Smooth muscle cell (in vitro differentiated cells): ENCODE data around the gene BSG. TPM values are rescaled to one million over a fixed set of nuclear protein-coding genes. Genes with fewer than 3 reads are reported as not detected.

ENCODE experiments used
- DNase-seq: peaks from one replicate; lab custom pipeline; 2025; ENCODE audit not compliant: unreplicated experiment; lab: John Stamatoyannopoulos, UW
- H2AFZ ChIP-seq: fragments of 200-600 bp; sonication (generic); 2 replicates; pipeline ENCODE4 v1.6.0; 2016; ENCODE audit warnings: antibody characterized with exemption, low read depth, mild to moderate bottlenecking
- H3F3A ChIP-seq: fragments of 200-600 bp; sonication (generic); 2 replicates; pipeline ENCODE4 v1.6.0; 2017; ENCODE audit warnings: antibody characterized with exemption, low read depth
- H3K27ac ChIP-seq: fragments of 200-600 bp; sonication (generic); 2 replicates; pipeline ENCODE4 v1.5.1; 2016; ENCODE audit warnings: low read depth, mild to moderate bottlenecking
- H3K27me3 ChIP-seq: fragments of 200-600 bp; sonication (generic); 2 replicates; pipeline ENCODE4 v1.6.1; 2016; ENCODE audit warnings: low read depth, mild to moderate bottlenecking
- H3K36me3 ChIP-seq: fragments of 200-600 bp; sonication (generic); 2 replicates; pipeline ENCODE4 v1.5.1; 2016; ENCODE audit warnings: low read depth
- H3K4me1 ChIP-seq: fragments of 200-600 bp; sonication (generic); 2 replicates; pipeline ENCODE4 v1.5.1; 2016; ENCODE audit warnings: low read depth
- H3K4me2 ChIP-seq: fragments of 200-600 bp; sonication (generic); 2 replicates; pipeline ENCODE4 v1.6.0; 2016; ENCODE audit warnings: mild to moderate bottlenecking
- H3K4me3 ChIP-seq: fragments of 200-600 bp; sonication (generic); 2 replicates; pipeline ENCODE4 v1.5.1; 2016; ENCODE audit warnings: mild to moderate bottlenecking
- H3K79me2 ChIP-seq: fragments of 200-600 bp; sonication (generic); 2 replicates; pipeline ENCODE4 v1.6.0; 2016; ENCODE audit warnings: low read depth, mild to moderate bottlenecking
- H3K9ac ChIP-seq: fragments of 200-600 bp; sonication (generic); 2 replicates; pipeline ENCODE4 v1.6.0; 2016; ENCODE audit warnings: low read depth
- H3K9me3 ChIP-seq: fragments of 200-600 bp; sonication (generic); replicated peaks from 2 replicates; pipeline ENCODE4 v1.5.1; 2016; ENCODE audit warnings: low read depth
- H4K20me1 ChIP-seq: fragments of 200-600 bp; sonication (generic); 2 replicates; pipeline ENCODE4 v1.6.0; 2016; ENCODE audit warnings: low read depth
- CTCF ChIP-seq: fragments of 200-600 bp; sonication (generic); IDR thresholded peaks from 2 replicates; pipeline ENCODE4 v1.5.1; 2017; ENCODE audit warnings: borderline replicate concordance, mild to moderate bottlenecking, antibody characterized with exemption; ENCODE audit not compliant: insufficient read depth, poor library complexity, severe bottlenecking
- WGBS: methylation state at CpG from one replicate; pipeline ENCODE4 v1.1.7; 2016; ENCODE audit warnings: low lambda C conversion rate; 5-methylcytosine and 5-hydroxymethylcytosine counted together
- polyA plus RNA-seq: library from polyadenylated mRNA; unstranded; fragments of >200 nt; fragmentation: Nextera tagmentation; extraction: Ambion mirVana; gene quantifications from 2 replicates; pipeline ENCODE4 v1.2.1, GENCODE V29; 2016
- total RNA-seq: library from RNA; depleted of rRNA; stranded (reverse); fragments of >200 nt; gene quantifications from 2 replicates; pipeline ENCODE4 v1.2.3, GENCODE V29; 2014

Gene BSG
- total and polyA plus RNA-seq, 2 experiments from 2014 or later = 431 to 1,057 TPM

- no peaks in the 10 kb centered on the region for H3K4me1 ChIP-seq
- no peak for DNase-seq
- H3K4me3 ChIP-seq = no peak overlapping the region
- WGBS = 97% methylated on average over 29 of the region's 58 CpGs
- H3K9ac ChIP-seq = no peak overlapping the region
- no peaks in the 10 kb centered on the region for H3K36me3 ChIP-seq
- H3K79me2 ChIP-seq = no peaks in the 10 kb centered on the region
- no peaks in the 10 kb centered on the region for H3K27me3 ChIP-seq
- no peak overlapping the region for H3K27ac ChIP-seq
- H3K9me3 ChIP-seq = no peaks in the 10 kb centered on the region
- no peaks in the 10 kb centered on the region for H4K20me1 ChIP-seq
- no peaks in the 10 kb centered on the region for H3F3A ChIP-seq
- TF ChIP-seq CTCF = no peak
- H3K4me2 ChIP-seq = no peak overlapping the region
- H2AFZ ChIP-seq = no peak overlapping the region
Measured at GRCh38 chr19:616747-617526, 44.5 kb downstream of the BSG start.

- Histone ChIP-seq H4K20me1 (no peaks in the 10 kb centered on the region), H3K9ac (no peak overlapping the region), H3K4me1 (no peaks in the 10 kb centered on the region), H3K79me2 (no peaks in the 10 kb centered on the region), H3F3A (no peaks in the 10 kb centered on the region), H3K36me3 (no peaks in the 10 kb centered on the region), H3K27me3 (no peaks in the 10 kb centered on the region), H3K4me3 (no peak overlapping the region), H3K9me3 (no peaks in the 10 kb centered on the region), H3K27ac (no peak overlapping the region), H2AFZ (no peak overlapping the region), H3K4me2 (no peak overlapping the region)
- DNase-seq = no peak
- 97% methylated on average over 18 of the region's 29 CpGs for WGBS
- no peak for TF ChIP-seq CTCF
Measured at GRCh38 chr19:617551-618246, 45.3 kb downstream of the BSG start.

- no peak for TF ChIP-seq CTCF
- H3K9ac ChIP-seq = no peak overlapping the region
- H3K4me1 ChIP-seq = no peaks in the 10 kb centered on the region
- H3K36me3 ChIP-seq = no peaks in the 10 kb centered on the region
- WGBS = 98% methylated on average over 17 of the region's 19 CpGs
- H3F3A ChIP-seq = no peaks in the 10 kb centered on the region
- H3K9me3 ChIP-seq = no peaks in the 10 kb centered on the region
- H3K4me2 ChIP-seq = no peak overlapping the region
- no peaks in the 10 kb centered on the region for H3K27me3 ChIP-seq
- no peaks in the 10 kb centered on the region for H4K20me1 ChIP-seq
- H3K4me3 ChIP-seq = no peak overlapping the region
- H3K79me2 ChIP-seq = no peaks in the 10 kb centered on the region
- H3K27ac ChIP-seq = no peak overlapping the region
- no peak overlapping the region for H2AFZ ChIP-seq
- DNase-seq = no peak
Measured at GRCh38 chr19:618247-618619, 45.8 kb downstream of the BSG start.
